ENCODE results near the gene DGCR8. TPM values are rescaled to one million over a fixed set of nuclear protein-coding genes. Genes with fewer than 3 reads are reported as not detected.

DGCR8 gene
- total and polyA plus RNA-seq, 2 of the 4 experiments (the other 2 are of a cell fraction) = 16.7 to 25.3 TPM

DNA sequence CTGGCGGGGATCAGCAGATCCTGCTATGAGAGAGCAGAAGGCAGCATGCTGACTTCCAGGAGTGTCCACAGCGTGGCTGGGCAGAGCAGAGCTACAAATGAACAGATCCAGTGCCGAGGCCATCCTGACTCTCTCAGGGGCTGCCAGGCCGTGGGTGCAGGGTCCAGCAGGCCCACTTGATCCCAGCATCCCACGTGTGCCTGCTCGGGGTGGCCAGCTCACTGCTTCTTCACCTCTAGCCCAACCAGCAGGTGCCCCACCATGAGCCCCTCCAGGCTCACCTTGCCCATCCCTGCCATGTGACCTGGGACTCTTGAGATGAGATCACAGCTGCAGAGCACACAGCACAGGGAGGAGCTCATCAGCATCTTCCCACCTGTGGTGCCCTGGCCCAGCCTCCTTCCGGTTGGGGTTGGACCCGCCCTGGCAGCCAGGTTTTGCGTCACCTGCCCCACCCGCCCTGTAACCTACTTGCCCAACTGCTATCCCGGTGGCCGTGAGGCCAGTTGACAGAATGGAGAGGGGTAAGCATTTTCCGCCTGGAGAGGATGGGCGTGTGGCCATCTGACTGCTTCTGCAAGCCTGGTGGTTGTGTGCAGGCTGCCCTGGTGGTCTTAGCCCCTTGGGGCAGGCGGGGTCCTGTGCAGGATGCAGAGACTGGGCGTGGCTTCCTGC is 48.2 kb upstream of the DGCR8 start (continued):
- TF ChIP-seq BHLHE40 (IDR thresholded peaks at IDR 0.05; ENCODE audit: low read depth, low read length) (no peak), CEBPB (IDR thresholded peaks at IDR 0.05; ENCODE audit: low read depth, low read length) (no peak), RAD21 (IDR thresholded peaks at IDR 0.05; ENCODE audit: low read length) (no peak), RCOR1 (IDR thresholded peaks at IDR 0.05; ENCODE audit: insufficient replicate concordance, low read length) (no peak), MXI1 (IDR thresholded peaks at IDR 0.05; ENCODE audit: borderline replicate concordance, low read depth, low read length) (no peak)

DNA sequence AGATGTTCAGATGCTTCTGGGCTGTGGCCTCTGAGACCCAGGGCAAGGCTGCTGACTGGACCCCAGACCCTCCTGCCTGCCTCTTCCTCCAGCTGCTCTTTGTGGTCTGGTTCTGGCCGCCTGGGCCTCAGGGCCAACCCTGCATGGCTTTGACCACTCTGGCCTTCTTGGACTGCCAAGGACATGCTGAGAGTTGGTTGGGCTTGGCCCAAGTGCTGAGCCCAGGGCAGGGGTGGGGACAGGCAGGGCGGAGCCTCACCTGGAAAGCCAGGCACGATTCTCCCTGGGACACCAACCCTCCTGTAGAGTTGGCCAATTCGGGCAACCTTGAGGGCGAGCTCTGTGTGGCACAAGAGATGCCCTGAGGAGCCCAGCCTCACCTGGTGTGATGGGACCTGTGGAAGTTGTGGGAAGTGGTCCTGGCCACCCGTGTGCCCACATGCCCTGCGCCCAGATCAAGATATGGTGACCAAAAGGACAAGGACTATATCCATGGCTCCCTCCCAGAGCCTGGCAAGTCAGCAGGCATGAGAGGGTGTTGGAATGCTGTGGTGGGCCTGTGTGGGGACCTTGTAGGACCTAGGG is 47.5 kb upstream of the DGCR8 start:
- ChIA-PET CTCF (no interaction called here), POLR2A (ENCODE audit: unreplicated experiment) (no interaction called here)
- dilution Hi-C loops (cut with HindIII; ENCODE audit: low sequenced_read_pairs, unreplicated experiment) = no loop called here
- TF ChIP-seq MAZ (IDR thresholded peaks at IDR 0.05; ENCODE audit: borderline replicate concordance, low read depth, low read length) (no peak), CHD1 (IDR thresholded peaks at IDR 0.05; ENCODE audit: low read depth, low read length) (no peak), CEBPB (IDR thresholded peaks at IDR 0.05; ENCODE audit: low read depth, low read length) (no peak), NFE2L2 (IDR thresholded peaks at IDR 0.05; ENCODE audit: low read depth, low read length) (no peak), FOS (IDR thresholded peaks at IDR 0.05; ENCODE audit: low read depth, low read length) (no peak), MAFK (IDR thresholded peaks at IDR 0.05; ENCODE audit: low read depth, low read length) (no peak), USF2 (IDR thresholded peaks at IDR 0.05; ENCODE audit: low read depth, low read length) (no peak), RCOR1 (IDR thresholded peaks at IDR 0.05; ENCODE audit: insufficient replicate concordance, low read length) (no peak), MXI1 (IDR thresholded peaks at IDR 0.05; ENCODE audit: borderline replicate concordance, low read depth, low read length) (no peak), SMC3 (IDR thresholded peaks at IDR 0.05; ENCODE audit: low read depth, low read length) (no peak), RAD21 (IDR thresholded peaks at IDR 0.05; ENCODE audit: low read length) (no peak), RFX5 (IDR thresholded peaks at IDR 0.05; ENCODE audit: low read depth, low read length) (no peak)
- TF ChIP-seq, protein P1, sequence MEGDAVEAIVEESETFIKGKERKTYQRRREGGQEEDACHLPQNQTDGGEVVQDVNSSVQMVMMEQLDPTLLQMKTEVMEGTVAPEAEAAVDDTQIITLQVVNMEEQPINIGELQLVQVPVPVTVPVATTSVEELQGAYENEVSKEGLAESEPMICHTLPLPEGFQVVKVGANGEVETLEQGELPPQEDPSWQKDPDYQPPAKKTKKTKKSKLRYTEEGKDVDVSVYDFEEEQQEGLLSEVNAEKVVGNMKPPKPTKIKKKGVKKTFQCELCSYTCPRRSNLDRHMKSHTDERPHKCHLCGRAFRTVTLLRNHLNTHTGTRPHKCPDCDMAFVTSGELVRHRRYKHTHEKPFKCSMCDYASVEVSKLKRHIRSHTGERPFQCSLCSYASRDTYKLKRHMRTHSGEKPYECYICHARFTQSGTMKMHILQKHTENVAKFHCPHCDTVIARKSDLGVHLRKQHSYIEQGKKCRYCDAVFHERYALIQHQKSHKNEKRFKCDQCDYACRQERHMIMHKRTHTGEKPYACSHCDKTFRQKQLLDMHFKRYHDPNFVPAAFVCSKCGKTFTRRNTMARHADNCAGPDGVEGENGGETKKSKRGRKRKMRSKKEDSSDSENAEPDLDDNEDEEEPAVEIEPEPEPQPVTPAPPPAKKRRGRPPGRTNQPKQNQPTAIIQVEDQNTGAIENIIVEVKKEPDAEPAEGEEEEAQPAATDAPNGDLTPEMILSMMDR (conservative IDR thresholded peaks at IDR 0.05; ENCODE audit: low read depth, low read length) = no peak

More for the DNA sequence above, 47.5 kb upstream of the DGCR8 start:
- Histone ChIP-seq H2BK120ac (ENCODE audit: low read depth, low read length) (no peak overlapping the region), H3K9me3 (ENCODE audit: control insufficient read depth, insufficient read depth, low read length) (no peaks in the 10 kb centered on the region), H2BK20ac (ENCODE audit: low read depth, low read length) (no peak overlapping the region), H3K9me1 (ENCODE audit: insufficient read depth, low read length) (peaks cover 20% of the 10 kb centered on the region), H4K20me1 (ENCODE audit: insufficient read depth, low read length) (peaks cover 66% of the 10 kb centered on the region), H3K27ac (ENCODE audit: insufficient read depth, low read length) (no peak overlapping the region), H3K9ac (ENCODE audit: low read depth, low read length) (no peak overlapping the region), H2AFZ (replicated peaks; ENCODE audit: low read length, poor library complexity) (no peak overlapping the region), H3K36me3 (ENCODE audit: control insufficient read depth, insufficient read depth, low read length) (peaks cover 21% of the 10 kb centered on the region), H4K91ac (ENCODE audit: insufficient read depth, low read depth, low read length) (no peak overlapping the region), H3K23ac (ENCODE audit: low read depth, low read length) (no peak overlapping the region), H2BK15ac (ENCODE audit: low read depth, low read length) (no peak overlapping the region), H2BK5ac (ENCODE audit: low read depth, low read length, poor library complexity, severe bottlenecking) (no peak overlapping the region), H2AK9ac (replicated peaks; ENCODE audit: low read depth, low read length, poor library complexity) (no peak overlapping the region), H3K4me2 (ENCODE audit: low read depth, low read length) (no peak overlapping the region), H2AK5ac (ENCODE audit: low read depth, low read length) (no peak overlapping the region), H3K4me3 (ENCODE audit: insufficient read depth, low read depth, low read length) (no peak overlapping the region), H3K79me1 (ENCODE audit: low read depth in 1 of 2, low read length in 2 of 2) (peaks cover 17 to 72% of the 10 kb centered on the region in 2 experiments; a peak in 3 of 4 replicates), H4K8ac (ENCODE audit: low read depth in 2 of 2, low read length in 2 of 2) (no peak overlapping the region), H3K4ac (ENCODE audit: low read depth, low read length) (no peak overlapping the region), H4K5ac (ENCODE audit: low read depth, low read length) (no peak overlapping the region), H3K18ac (ENCODE audit: low read depth, low read length) (no peak overlapping the region), H3K27me3 (ENCODE audit: control insufficient read depth, insufficient read depth, low read length) (no peaks in the 10 kb centered on the region), H3K14ac (replicated peaks; ENCODE audit: low read depth, low read length) (no peak overlapping the region), H3K56ac (ENCODE audit: extremely low read depth, insufficient read depth, low read length) (no peak overlapping the region), H3K4me1 (ENCODE audit: control insufficient read depth, insufficient read depth, low read length) (peaks cover 3% of the 10 kb centered on the region; the same call in 1 of the 2 replicates)
- no TSS peak for BruUV-seq (replicated peaks)
- intact Hi-C loops (cut with micrococcal nuclease) = no loop called here
- 95% methylated on average over 3 of the region's 7 CpGs; no CpG with 5 or more reads in 1 of the 2 experiments for WGBS, 2 experiments (ENCODE audit: extremely low coverage in 2 of 2, insufficient read length in 1 of 2)
- ATAC-seq (ENCODE audit: low read depth) (no peak), DNase-seq (no peak)
- in situ Hi-C loops (cut with MboI; ENCODE audit: low sequenced_read_pairs) = no loop called here
